ENCODE data around the gene PPIE.
"Not testable (repeated sequence)": the region's sequence is repeated elsewhere in the genome, so short reads cannot be mapped to it uniquely, and the experiment has no call there.

DNA sequence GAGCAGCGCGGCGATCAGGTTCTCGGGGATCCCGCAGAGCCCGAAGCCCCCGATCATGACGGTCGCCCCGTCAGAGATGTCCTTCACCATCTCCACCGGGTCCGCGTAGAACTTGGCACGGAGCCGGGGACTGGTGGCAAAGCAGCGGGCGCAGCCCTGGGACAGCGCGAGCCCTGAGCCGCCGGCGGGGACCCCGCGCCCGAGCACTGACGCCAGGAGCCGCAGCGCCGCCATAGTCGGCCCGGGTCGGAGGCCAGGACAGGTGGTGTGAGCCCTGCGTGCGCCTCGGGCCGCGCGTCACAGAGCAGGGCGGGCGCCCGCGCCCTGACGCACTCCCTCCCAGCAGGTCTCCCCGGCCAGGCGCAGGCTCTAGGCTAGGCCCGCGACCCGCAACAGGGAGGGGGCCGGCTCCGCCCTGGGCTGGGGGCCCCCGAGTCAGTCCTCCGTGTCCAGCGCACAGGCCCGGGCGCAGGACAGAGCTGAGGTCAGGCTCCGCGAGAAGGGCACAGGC, 32.4 kb downstream of the PPIE start, which contains the start of gene OXCT2:
- TF ChIP-seq, protein P1, sequence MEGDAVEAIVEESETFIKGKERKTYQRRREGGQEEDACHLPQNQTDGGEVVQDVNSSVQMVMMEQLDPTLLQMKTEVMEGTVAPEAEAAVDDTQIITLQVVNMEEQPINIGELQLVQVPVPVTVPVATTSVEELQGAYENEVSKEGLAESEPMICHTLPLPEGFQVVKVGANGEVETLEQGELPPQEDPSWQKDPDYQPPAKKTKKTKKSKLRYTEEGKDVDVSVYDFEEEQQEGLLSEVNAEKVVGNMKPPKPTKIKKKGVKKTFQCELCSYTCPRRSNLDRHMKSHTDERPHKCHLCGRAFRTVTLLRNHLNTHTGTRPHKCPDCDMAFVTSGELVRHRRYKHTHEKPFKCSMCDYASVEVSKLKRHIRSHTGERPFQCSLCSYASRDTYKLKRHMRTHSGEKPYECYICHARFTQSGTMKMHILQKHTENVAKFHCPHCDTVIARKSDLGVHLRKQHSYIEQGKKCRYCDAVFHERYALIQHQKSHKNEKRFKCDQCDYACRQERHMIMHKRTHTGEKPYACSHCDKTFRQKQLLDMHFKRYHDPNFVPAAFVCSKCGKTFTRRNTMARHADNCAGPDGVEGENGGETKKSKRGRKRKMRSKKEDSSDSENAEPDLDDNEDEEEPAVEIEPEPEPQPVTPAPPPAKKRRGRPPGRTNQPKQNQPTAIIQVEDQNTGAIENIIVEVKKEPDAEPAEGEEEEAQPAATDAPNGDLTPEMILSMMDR (IDR thresholded peaks at IDR 0.05), result not testable (repeated sequence)
- TF ChIP-seq ZFX (IDR thresholded peaks at IDR 0.05; ENCODE audit: borderline replicate concordance), result not testable (repeated sequence)

Measured in 22Rv1 (cell line).